ENCODE measurements around the gene NFATC1. TPM values are rescaled to one million over a fixed set of nuclear protein-coding genes. Genes with fewer than 3 reads are reported as not detected.

NFATC1 gene
- total RNA-seq (7.0 TPM), polyA plus RNA-seq (ENCODE audit: insufficient read depth in 1 of 8, insufficient read length in 8 of 8, low replicate concordance in 1 of 8) (10 to 100 TPM; 10.1 to 17.1 (median 12.8) TPM)
- long read RNA-seq, donor 1, full-length matches to known transcripts, result 1 of 1 reads
- long read RNA-seq, donor 1, partial matches to known transcripts, result 0 of 1 reads
- long read RNA-seq, donor 1, other reads (novel, unspliced or antisense), result 0 of 1 reads
- long read RNA-seq, donor 2, result 0 reads
- long read RNA-seq, donor 3, full-length matches to known transcripts, result 2 of 2 reads
- long read RNA-seq, donor 3, partial matches to known transcripts, result 0 of 2 reads
- long read RNA-seq, donor 3, other reads (novel, unspliced or antisense), result 0 of 2 reads
- long read RNA-seq, donor 4, result 0 reads
- long read RNA-seq, donor 5, full-length matches to known transcripts, result 2 of 8 reads
- long read RNA-seq, donor 5, partial matches to known transcripts, result 6 of 8 reads
- long read RNA-seq, donor 5, other reads (novel, unspliced or antisense), result 0 of 8 reads
- long read RNA-seq, donor 6, full-length matches to known transcripts, result 1 of 1 reads
- long read RNA-seq, donor 6, partial matches to known transcripts, result 0 of 1 reads
- long read RNA-seq, donor 6, other reads (novel, unspliced or antisense), result 0 of 1 reads
- long read RNA-seq, donor 7, full-length matches to known transcripts, result 1 of 1 reads
- long read RNA-seq, donor 7, partial matches to known transcripts, result 0 of 1 reads
- long read RNA-seq, donor 7, other reads (novel, unspliced or antisense), result 0 of 1 reads
- long read RNA-seq, donor 8, result 0 reads
- long read RNA-seq, donor 9, result 0 reads
- long read RNA-seq, donor 10, partial matches to known transcripts, result 0 of 1 reads
- long read RNA-seq, donor 10, other reads (novel, unspliced or antisense), result 0 of 1 reads
- long read RNA-seq, donor 11, full-length matches to known transcripts, result 1 of 1 reads
- long read RNA-seq, donor 11, partial matches to known transcripts, result 0 of 1 reads
- long read RNA-seq, donor 11, other reads (novel, unspliced or antisense), result 0 of 1 reads

- peak; percentile 95 for DNase-seq
- H3K4me3 ChIP-seq (ENCODE audit: low read length), result peak within 1 kb of the TSS; percentile 53
- peaks cover 42% of the 10 kb centered on the region for H3K4me1 ChIP-seq (ENCODE audit: control insufficient read depth, insufficient read depth, low read length)
- under 1% methylated on average over 84 of the region's 91 CpGs for WGBS (ENCODE audit: insufficient coverage)
- peak within 1 kb of the TSS; percentile 98 for H3K27ac ChIP-seq (ENCODE audit: low read length)
- H3K36me3 ChIP-seq (ENCODE audit: control insufficient read depth, insufficient read depth, low read length), result no peaks in the 10 kb centered on the region
- H3K9me3 ChIP-seq (replicated peaks; ENCODE audit: control insufficient read depth, low read depth, low read length), result no peaks in the 10 kb centered on the region
- peaks cover 34% of the 10 kb centered on the region for H3K27me3 ChIP-seq (ENCODE audit: control insufficient read depth, insufficient read depth, low read length)
Observed at GRCh38 chr18:79395761-79396404, at the start of gene NFATC1. Gene NFATC1, plus strand, starts transcription at chr18:79395930. Its CDS starts 295 bp downstream, at chr18:79396225.

GRCh38 chr18:79345981-79346380 lies 49.7 kb upstream of the NFATC1 start:
- no peak overlapping the region for H3K27ac ChIP-seq (ENCODE audit: low read length)
- no peaks in the 10 kb centered on the region for H3K4me1 ChIP-seq (ENCODE audit: control insufficient read depth, insufficient read depth, low read length)
- WGBS (ENCODE audit: insufficient coverage), result 98% methylated on average over 26 of the region's 26 CpGs
- H3K36me3 ChIP-seq (ENCODE audit: control insufficient read depth, insufficient read depth, low read length), result peaks cover 60% of the 10 kb centered on the region
- H3K9me3 ChIP-seq (replicated peaks; ENCODE audit: control insufficient read depth, low read depth, low read length), result no peaks in the 10 kb centered on the region
- no peak overlapping the region for H3K4me3 ChIP-seq (ENCODE audit: low read length)
- H3K27me3 ChIP-seq (ENCODE audit: control insufficient read depth, insufficient read depth, low read length), result no peaks in the 10 kb centered on the region
- DNase-seq, result no peak

GRCh38 chr18:79348066-79348465 lies 47.7 kb upstream of the NFATC1 start:
- H3K27me3 ChIP-seq (ENCODE audit: control insufficient read depth, insufficient read depth, low read length), result no peaks in the 10 kb centered on the region
- H3K9me3 ChIP-seq (replicated peaks; ENCODE audit: control insufficient read depth, low read depth, low read length), result no peaks in the 10 kb centered on the region
- WGBS (ENCODE audit: insufficient coverage), result 84% methylated on average over 2 of the region's 5 CpGs
- no peaks in the 10 kb centered on the region for H3K4me1 ChIP-seq (ENCODE audit: control insufficient read depth, insufficient read depth, low read length)
- H3K4me3 ChIP-seq (ENCODE audit: low read length), result no peak overlapping the region
- no peak for DNase-seq
- no peak overlapping the region for H3K27ac ChIP-seq (ENCODE audit: low read length)
- peaks cover 65% of the 10 kb centered on the region for H3K36me3 ChIP-seq (ENCODE audit: control insufficient read depth, insufficient read depth, low read length)

- 20% methylated on average over 1 of the region's 6 CpGs for WGBS (ENCODE audit: insufficient coverage)
- DNase-seq, result no peak
- H3K4me3 ChIP-seq (ENCODE audit: low read length), result no peak overlapping the region
- no peaks in the 10 kb centered on the region for H3K4me1 ChIP-seq (ENCODE audit: control insufficient read depth, insufficient read depth, low read length)
- no peak overlapping the region for H3K27ac ChIP-seq (ENCODE audit: low read length)
- H3K36me3 ChIP-seq (ENCODE audit: control insufficient read depth, insufficient read depth, low read length), result peaks cover 48% of the 10 kb centered on the region
- H3K9me3 ChIP-seq (replicated peaks; ENCODE audit: control insufficient read depth, low read depth, low read length), result no peaks in the 10 kb centered on the region
- H3K27me3 ChIP-seq (ENCODE audit: control insufficient read depth, insufficient read depth, low read length), result no peaks in the 10 kb centered on the region
Observed at GRCh38 chr18:79352432-79352831, 43.3 kb upstream of the NFATC1 start.

GRCh38 chr18:79353267-79353666 lies 42.5 kb upstream of the NFATC1 start:
- H3K27ac ChIP-seq (ENCODE audit: low read length), result no peak overlapping the region
- H3K4me1 ChIP-seq (ENCODE audit: control insufficient read depth, insufficient read depth, low read length), result no peaks in the 10 kb centered on the region
- no peak for DNase-seq
- no peak overlapping the region for H3K4me3 ChIP-seq (ENCODE audit: low read length)
- no peaks in the 10 kb centered on the region for H3K9me3 ChIP-seq (replicated peaks; ENCODE audit: control insufficient read depth, low read depth, low read length)
- H3K36me3 ChIP-seq (ENCODE audit: control insufficient read depth, insufficient read depth, low read length), result peaks cover 43% of the 10 kb centered on the region
- WGBS (ENCODE audit: insufficient coverage), result 68% methylated on average over 13 of the region's 17 CpGs
- no peaks in the 10 kb centered on the region for H3K27me3 ChIP-seq (ENCODE audit: control insufficient read depth, insufficient read depth, low read length)

- no peak for DNase-seq
- no peak overlapping the region for H3K4me3 ChIP-seq (ENCODE audit: low read length)
- H3K27me3 ChIP-seq (ENCODE audit: control insufficient read depth, insufficient read depth, low read length), result no peaks in the 10 kb centered on the region
- H3K36me3 ChIP-seq (ENCODE audit: control insufficient read depth, insufficient read depth, low read length), result peaks cover 43% of the 10 kb centered on the region
- H3K27ac ChIP-seq (ENCODE audit: low read length), result no peak overlapping the region
- no peaks in the 10 kb centered on the region for H3K9me3 ChIP-seq (replicated peaks; ENCODE audit: control insufficient read depth, low read depth, low read length)
- WGBS (ENCODE audit: insufficient coverage), result 85% methylated on average over 6 of the region's 8 CpGs
- no peaks in the 10 kb centered on the region for H3K4me1 ChIP-seq (ENCODE audit: control insufficient read depth, insufficient read depth, low read length)
Observed at GRCh38 chr18:79354350-79354749, 41.4 kb upstream of the NFATC1 start.

GRCh38 chr18:79355433-79356335 lies 40.0 kb upstream of the NFATC1 start:
- Histone ChIP-seq H3K27ac (ENCODE audit: low read length) (no peak overlapping the region), H3K36me3 (ENCODE audit: control insufficient read depth, insufficient read depth, low read length) (peaks cover 37% of the 10 kb centered on the region), H3K27me3 (ENCODE audit: control insufficient read depth, insufficient read depth, low read length) (no peaks in the 10 kb centered on the region), H3K4me3 (ENCODE audit: low read length) (no peak overlapping the region), H3K4me1 (ENCODE audit: control insufficient read depth, insufficient read depth, low read length) (no peaks in the 10 kb centered on the region), H3K9me3 (replicated peaks; ENCODE audit: control insufficient read depth, low read depth, low read length) (no peaks in the 10 kb centered on the region)
- DNase-seq, result no peak
- WGBS (ENCODE audit: insufficient coverage), result 85% methylated on average over 22 of the region's 26 CpGs

- Histone ChIP-seq H3K27ac (ENCODE audit: low read length) (no peak overlapping the region), H3K4me1 (ENCODE audit: control insufficient read depth, insufficient read depth, low read length) (no peaks in the 10 kb centered on the region), H3K9me3 (replicated peaks; ENCODE audit: control insufficient read depth, low read depth, low read length) (no peaks in the 10 kb centered on the region), H3K36me3 (ENCODE audit: control insufficient read depth, insufficient read depth, low read length) (peaks cover 40% of the 10 kb centered on the region), H3K27me3 (ENCODE audit: control insufficient read depth, insufficient read depth, low read length) (no peaks in the 10 kb centered on the region), H3K4me3 (ENCODE audit: low read length) (no peak overlapping the region)
- DNase-seq, result no peak
- 76% methylated on average over 4 of the region's 5 CpGs for WGBS (ENCODE audit: insufficient coverage)
Observed at GRCh38 chr18:79356435-79356834, 39.3 kb upstream of the NFATC1 start.

- H3K36me3 ChIP-seq (ENCODE audit: control insufficient read depth, insufficient read depth, low read length), result peaks cover 40% of the 10 kb centered on the region
- H3K4me1 ChIP-seq (ENCODE audit: control insufficient read depth, insufficient read depth, low read length), result no peaks in the 10 kb centered on the region
- DNase-seq, result no peak
- no peaks in the 10 kb centered on the region for H3K27me3 ChIP-seq (ENCODE audit: control insufficient read depth, insufficient read depth, low read length)
- 93% methylated on average over 12 of the region's 12 CpGs for WGBS (ENCODE audit: insufficient coverage)
- no peak overlapping the region for H3K27ac ChIP-seq (ENCODE audit: low read length)
- no peaks in the 10 kb centered on the region for H3K9me3 ChIP-seq (replicated peaks; ENCODE audit: control insufficient read depth, low read depth, low read length)
- H3K4me3 ChIP-seq (ENCODE audit: low read length), result no peak overlapping the region
Observed at GRCh38 chr18:79360933-79361332, 34.8 kb upstream of the NFATC1 start.

Data from muscle of leg (tissue), 16 donors.